Endothelial cell of umbilical vein (primary cell): Measurements from ENCODE around the gene RGS4. TPM values are rescaled to one million over a fixed set of nuclear protein-coding genes. Genes with fewer than 3 reads are reported as not detected.

Experiments used
- BruUV-seq: library from RNA; stranded (reverse); fragments of 400-500 nt; replicated peaks from 2 replicates; lab custom pipeline; 2021; lab: Mats Ljungman, UMichigan
- CTCF ChIA-PET: fragments of 300-600, 350-600 bp; sonication (Branson Sonifier 250); formaldehyde crosslinking; loops from one replicate; lab custom pipeline; 2021; ENCODE audit warnings: antibody characterized with exemption, inconsistent platforms; lab: Charles Lee
- POLR2A ChIA-PET: fragments of 300-600, 350-600 bp; sonication (Branson Sonifier 250); formaldehyde crosslinking; loops from one replicate; lab custom pipeline; 2021; ENCODE audit warnings: antibody characterized with exemption, inconsistent platforms; lab: Charles Lee
- DNase-seq: peaks from one replicate; pipeline ENCODE4 v3.0.0-alpha.2; 2011; ENCODE audit warnings: low read depth, low spot score
- FAIRE-seq: peaks from 2 replicates; lab custom pipeline; 2011; peaks lifted over from hg19 to GRCh38; lab: Jason Lieb, UNC
- H2AFZ ChIP-seq: 2 replicates; pipeline ENCODE4 v1.6.0; 2012; ENCODE audit warnings: low read depth, low read length, control low read depth, inconsistent platforms
- H3K27ac ChIP-seq: 2 replicates; pipeline ENCODE4 v1.5.1; 2011; ENCODE audit warnings: low read depth, mild to moderate bottlenecking, control low read depth, low read length, moderate library complexity; ENCODE audit not compliant: insufficient read depth
- H3K27me3 ChIP-seq, 2 experiments: 2 replicates each; pipeline versions ENCODE4 v1.6.0 to v1.6.1; 2011; ENCODE audit warnings: low read length in 2 of 2, mixed read lengths in 1 of 2; ENCODE audit not compliant: control insufficient read depth in 2 of 2, insufficient read depth in 2 of 2
- H3K36me3 ChIP-seq, 2 experiments: 2 replicates in 1 of 2; 3 replicates in 1 of 2; pipeline ENCODE4 v1.5.1; 2011; ENCODE audit warnings: low read length in 2 of 2, mild to moderate bottlenecking in 1 of 2, moderate library complexity in 1 of 2; ENCODE audit not compliant: control insufficient read depth in 2 of 2, insufficient read depth in 2 of 2; ENCODE audit errors: extremely low read depth in 1 of 2
- H3K4me1 ChIP-seq: 3 replicates; pipeline ENCODE4 v1.5.1; 2011; ENCODE audit warnings: mild to moderate bottlenecking, low read length; ENCODE audit not compliant: control insufficient read depth, insufficient read depth; ENCODE audit errors: extremely low read depth
- H3K4me2 ChIP-seq: 2 replicates; pipeline ENCODE4 v1.6.1; 2011; ENCODE audit warnings: low read length, control low read depth, mixed read lengths; ENCODE audit not compliant: insufficient read depth
- H3K4me3 ChIP-seq, 3 experiments: fragments of 200-600 bp in 1 of 3; sonication (generic), shearing (Covaris generic) in 1 of 3; replicated peaks in 1 of 3; 2 replicates each; pipeline ENCODE4 v1.5.1; 2011 to 2016; ENCODE audit warnings: control low read depth in 3 of 3, low read length in 3 of 3, mild to moderate bottlenecking in 2 of 3, inconsistent platforms in 1 of 3, low read depth in 1 of 3, moderate library complexity in 1 of 3; ENCODE audit not compliant: insufficient read depth in 1 of 3
- H3K79me2 ChIP-seq: 2 replicates; pipeline ENCODE4 v1.6.0; 2012; ENCODE audit warnings: low read length, inconsistent platforms; ENCODE audit not compliant: control insufficient read depth, insufficient read depth
- H3K9ac ChIP-seq: replicated peaks from 2 replicates; pipeline ENCODE3; 2011; ENCODE audit warnings: low read length, control low read depth; ENCODE audit not compliant: insufficient read depth; ENCODE audit errors: extremely low read depth
- H3K9me1 ChIP-seq: replicated peaks from 3 replicates; pipeline ENCODE4 v1.6.0; 2011; ENCODE audit warnings: mild to moderate bottlenecking, low read length; ENCODE audit not compliant: control insufficient read depth, insufficient read depth; ENCODE audit errors: extremely low read depth
- H3K9me3 ChIP-seq: replicated peaks from 2 replicates; pipeline ENCODE4 v1.5.1; 2012; ENCODE audit warnings: low read length, inconsistent platforms; ENCODE audit not compliant: control insufficient read depth, insufficient read depth
- H4K20me1 ChIP-seq: replicated peaks from 2 replicates; pipeline ENCODE3; 2011; ENCODE audit warnings: mild to moderate bottlenecking, low read length; ENCODE audit not compliant: control insufficient read depth, insufficient read depth; ENCODE audit errors: extremely low read depth
- CTCF ChIP-seq, 2 donors: IDR thresholded peaks; 1 replicate in 1 of 2; 2 replicates in 1 of 2; pipeline ENCODE4 v1.5.1; 2011; ENCODE audit warnings: low read length in 2 of 2, mild to moderate bottlenecking in 2 of 2, moderate library complexity in 2 of 2, control low read depth in 1 of 2, inconsistent platforms in 1 of 2, low read depth in 1 of 2; ENCODE audit not compliant: insufficient read depth in 1 of 2; ENCODE audit errors: extremely low read depth in 1 of 2
- EZH2 ChIP-seq: IDR thresholded peaks from 2 replicates; pipeline ENCODE4 v1.6.1; 2012; ENCODE audit warnings: borderline replicate concordance, low read depth, mild to moderate bottlenecking, moderate library complexity, low read length, inconsistent platforms; ENCODE audit not compliant: severe bottlenecking
- FOS ChIP-seq: IDR thresholded peaks from 2 replicates; pipeline ENCODE4 v1.6.1; 2011; ENCODE audit warnings: mild to moderate bottlenecking, low read length, moderate library complexity, borderline replicate concordance; ENCODE audit not compliant: insufficient read depth
- GATA2 ChIP-seq: IDR thresholded peaks from 2 replicates; pipeline ENCODE4 v1.7.0; 2011; ENCODE audit warnings: low read depth, mild to moderate bottlenecking, moderate library complexity, mixed read lengths, low read length; ENCODE audit not compliant: insufficient read length, insufficient read depth
- JUN ChIP-seq: IDR thresholded peaks from 2 replicates; pipeline ENCODE4 v1.6.1; 2011; ENCODE audit warnings: borderline replicate concordance, low read depth; ENCODE audit not compliant: insufficient read length, insufficient read depth
- MAX ChIP-seq: IDR thresholded peaks from 2 replicates; pipeline ENCODE4 v1.6.1; 2011; ENCODE audit not compliant: insufficient read depth, insufficient read length
- MYC ChIP-seq: IDR thresholded peaks from one replicate; pipeline ENCODE4 v1.6.1; 2011; ENCODE audit warnings: mild to moderate bottlenecking, low read depth, low read length
- POLR2A ChIP-seq: IDR thresholded peaks from 2 replicates; pipeline ENCODE4 v1.6.1; 2012; ENCODE audit warnings: low read depth, mild to moderate bottlenecking, control low read depth, low read length
- POLR2AphosphoS5 ChIP-seq: IDR thresholded peaks from 2 replicates; pipeline ENCODE4 v1.6.1; 2012; ENCODE audit warnings: low read depth, mild to moderate bottlenecking, control low read depth, low read length, moderate library complexity; ENCODE audit not compliant: insufficient read depth
- dilution Hi-C: fragments of 300-500 bp; cut with MboI; formaldehyde crosslinking; loops from one replicate; pipeline ENCODE4 v1.15.0; 2019; ENCODE audit warnings: low sequenced_read_pairs; ENCODE audit not compliant: extremely low pct_ligation_motif_present
- intact Hi-C: fragments of 100-400 bp; cut with micrococcal nuclease; formaldehyde crosslinking; loops from one replicate; pipeline ENCODE4 v1.10.0; 2022
- polyA plus RNA-seq, 4 experiments: library from polyadenylated mRNA; depleted of rRNA in 3 of 4; stranded (reverse) in 3 of 4; unstranded in 1 of 4; fragments of >200 nt; gene quantifications; 2 replicates each; pipeline versions ENCODE4 v1.2.1 to v1.2.3, GENCODE V29; 2011 to 2012; ENCODE audit warnings: missing spikeins in 1 of 4
- total RNA-seq: library from RNA; stranded (reverse); gene quantifications from 2 replicates; pipeline ENCODE4 v1.2.3, GENCODE V29; 2021

RGS4 gene
- total and polyA plus RNA-seq, 2 donors (not counting 3 experiments of a cell fraction or from before 2014, with no cell fraction given) = 14.6 to 59.3 TPM

- no peaks in the 10 kb centered on the region for H3K36me3 ChIP-seq
- H3K4me3 ChIP-seq = no peak overlapping the region
- H3K27ac ChIP-seq = no peak overlapping the region
- no peak overlapping the region for H3K4me2 ChIP-seq
- no peaks in the 10 kb centered on the region for H3K9me3 ChIP-seq
- no peaks in the 10 kb centered on the region for H4K20me1 ChIP-seq
- no peak overlapping the region for H3K9ac ChIP-seq
- H3K27me3 ChIP-seq = no peaks in the 10 kb centered on the region
- H3K9me1 ChIP-seq = no peaks in the 10 kb centered on the region
- no peaks in the 10 kb centered on the region for H3K4me1 ChIP-seq
- H3K79me2 ChIP-seq = no peaks in the 10 kb centered on the region
- DNase-seq (no peak), FAIRE-seq (no peak)
- dilution Hi-C loops = no loop called here
- no peak overlapping the region for H2AFZ ChIP-seq
- intact Hi-C loops = no loop called here
- ChIA-PET CTCF (interaction anchor here (1.2 to 1.3 kb wide), 2 partner anchors 8 to 13 kb away, joined by 3 to 4 read pairs; no protein-coding TSS in a partner anchor), POLR2A (no interaction called here)
- no TSS peak for BruUV-seq
- TF ChIP-seq EZH2 = no peak
- no peak for TF ChIP-seq MYC
- no peak for TF ChIP-seq CTCF (IDR thresholded peaks at IDR 0.05; ENCODE audit: extremely low read depth in 1 of 2, insufficient read depth in 1 of 2, low read depth in 1 of 2, low read length in 2 of 2)
- TF ChIP-seq POLR2AphosphoS5 = no peak
- no peak for TF ChIP-seq GATA2
- TF ChIP-seq JUN = no peak
- TF ChIP-seq POLR2A = no peak
- no peak for TF ChIP-seq FOS
- TF ChIP-seq MAX = no peak
Measured at GRCh38 chr1:163107655-163108054, 38.5 kb downstream of the RGS4 start.
